HepG2 (cell line): ENCODE data around the gene GLI3. TPM values are rescaled to one million over a fixed set of nuclear protein-coding genes. Genes with fewer than 3 reads are reported as not detected.

Experiments
- ATAC-seq: fragments of 200-7000 bp; cut with Tn5 transposase; 3 replicates; pipeline ENCODE4 v1.9.1; 2020; ENCODE audit warnings: mild to moderate bottlenecking, moderate library complexity
- BruUV-seq: library from RNA; stranded (reverse); fragments of 400-500 nt; replicated peaks from 2 replicates; lab custom pipeline; 2021; lab: Mats Ljungman, UMichigan
- CTCF ChIA-PET: fragments of 300-600 bp; formaldehyde crosslinking; extraction: SDS; loops from one replicate; lab custom pipeline; 2021; ENCODE audit warnings: low total read pairs, inconsistent platforms, low intra/inter-chr PET ratio; lab: Yijun Ruan, JAX
- POLR2A ChIA-PET: fragments of 350-600 bp; sonication (Branson Sonifier 250); formaldehyde crosslinking; loops from one replicate; lab custom pipeline; 2020; ENCODE audit warnings: antibody characterized with exemption, inconsistent platforms; lab: Yijun Ruan, JAX
- DNase-seq: peaks from one replicate; pipeline ENCODE4 v3.0.0-alpha.2; 2015; ENCODE audit warnings: low spot score
- FAIRE-seq: peaks from 3 replicates; lab custom pipeline; 2011; peaks lifted over from hg19 to GRCh38; lab: Jason Lieb, UNC
- H2AFZ ChIP-seq: one replicate; pipeline ENCODE4 v1.6.1; 2011; ENCODE audit warnings: low read length, inconsistent platforms
- H3K27ac ChIP-seq: fragments of 300-600 bp; 3 replicates; pipeline ENCODE4 v1.8.0; 2011; ENCODE audit warnings: mixed run types, mild to moderate bottlenecking, mixed read lengths, low read length, inconsistent platforms; ENCODE audit not compliant: insufficient read depth; ENCODE audit errors: extremely low read length
- H3K27me3 ChIP-seq, 2 experiments: fragments of 200-600 bp in 1 of 2; 2 replicates in 1 of 2; 3 replicates in 1 of 2; pipeline versions ENCODE4 v1.6.0 to v1.8.0; 2011; ENCODE audit warnings: low read length in 2 of 2, mild to moderate bottlenecking in 2 of 2, moderate library complexity in 2 of 2, inconsistent platforms in 1 of 2; ENCODE audit not compliant: insufficient read depth in 2 of 2, control insufficient read depth in 1 of 2
- H3K36me3 ChIP-seq, 2 experiments: fragments of 200-600 bp in 1 of 2; replicated peaks in 1 of 2; 2 replicates in 1 of 2; 3 replicates in 1 of 2; pipeline versions ENCODE4 v1.5.1 to v1.8.0; 2011; ENCODE audit warnings: low read length in 2 of 2, inconsistent platforms in 1 of 2; ENCODE audit not compliant: insufficient read depth in 2 of 2, control insufficient read depth in 1 of 2
- H3K4me1 ChIP-seq: 2 replicates; pipeline ENCODE4 v1.5.1; 2012; ENCODE audit warnings: low read length, inconsistent platforms; ENCODE audit not compliant: insufficient read depth
- H3K4me2 ChIP-seq: 2 replicates; pipeline ENCODE4 v1.6.0; 2011; ENCODE audit warnings: low read depth, low read length, inconsistent platforms
- H3K4me3 ChIP-seq, 3 experiments: fragments of 200-600 bp in 1 of 3; sonication (generic), shearing (Covaris generic) in 1 of 3; replicated peaks in 1 of 3; 2 replicates each; pipeline ENCODE4 v1.5.1; 2011 to 2016; ENCODE audit warnings: low read length in 3 of 3, inconsistent platforms in 2 of 3, low read depth in 2 of 3, mild to moderate bottlenecking in 2 of 3, control low read depth in 1 of 3, mixed read lengths in 1 of 3; ENCODE audit not compliant: insufficient read depth in 1 of 3
- H3K79me2 ChIP-seq: one replicate; pipeline ENCODE4 v1.6.1; 2011; ENCODE audit warnings: low read length, inconsistent platforms; ENCODE audit not compliant: insufficient read depth
- H3K9ac ChIP-seq: 2 replicates; pipeline ENCODE4 v1.6.0; 2011; ENCODE audit warnings: mild to moderate bottlenecking, low read depth, low read length, inconsistent platforms; ENCODE audit not compliant: insufficient read depth
- H3K9me3 ChIP-seq: 2 replicates; pipeline ENCODE4 v1.5.1; 2012; ENCODE audit warnings: mild to moderate bottlenecking, low read length
- H4K20me1 ChIP-seq: 2 replicates; pipeline ENCODE4 v1.6.0; 2011; ENCODE audit warnings: inconsistent platforms, mild to moderate bottlenecking, low read length, moderate library complexity; ENCODE audit not compliant: insufficient read depth
- FIP1L1 ChIP-seq: fragments of 200-400 bp; formaldehyde crosslinking; IDR thresholded peaks from 2 replicates; pipeline ENCODE4 v1.6.1; 2018; ENCODE audit warnings: low read depth, mild to moderate bottlenecking, low read length, moderate library complexity, borderline replicate concordance; ENCODE audit not compliant: insufficient read depth
- FOXO4 ChIP-seq: sonication (generic); formaldehyde crosslinking; conservative IDR thresholded peaks from 2 replicates; pipeline ENCODE4 v1.8.1; 2023; ENCODE audit warnings: missing genetic modification reagents
- GMEB1 ChIP-seq: sonication (generic); formaldehyde crosslinking; IDR thresholded peaks from 2 replicates; pipeline ENCODE4 v1.5.1; 2020; ENCODE audit warnings: missing genetic modification reagents, mild to moderate bottlenecking, borderline replicate concordance
- HINFP ChIP-seq: sonication (generic); formaldehyde crosslinking; IDR thresholded peaks from 2 replicates; pipeline ENCODE4 v1.4.0; 2020; ENCODE audit warnings: low read depth, mild to moderate bottlenecking, missing genetic modification reagents
- NFKBIZ ChIP-seq: IDR thresholded peaks from 2 replicates; pipeline ENCODE4 v1.6.1; 2018; ENCODE audit warnings: missing genetic modification reagents, missing compliant biosample characterization
- NR2C2 ChIP-seq: sonication (generic); formaldehyde crosslinking; IDR thresholded peaks from 2 replicates; pipeline ENCODE4 v1.4.0; 2020; ENCODE audit warnings: missing genetic modification reagents, mild to moderate bottlenecking, moderate library complexity, borderline replicate concordance
- SIX4 ChIP-seq: sonication (generic); formaldehyde crosslinking; IDR thresholded peaks from 2 replicates; pipeline ENCODE4 v1.4.0; 2020; ENCODE audit warnings: missing genetic modification reagents
- SRF ChIP-seq: IDR thresholded peaks from 2 replicates; pipeline ENCODE4 v1.6.1; 2011; ENCODE audit warnings: mild to moderate bottlenecking, low read depth, low read length, moderate library complexity
- STAT6 ChIP-seq: sonication (generic); formaldehyde crosslinking; IDR thresholded peaks from 2 replicates; pipeline ENCODE4 v1.4.0; 2020; ENCODE audit warnings: missing genetic modification reagents, mild to moderate bottlenecking, borderline replicate concordance
- ZNF513 ChIP-seq: sonication (generic); formaldehyde crosslinking; conservative IDR thresholded peaks from 2 replicates; pipeline ENCODE4 v1.5.0; 2020; ENCODE audit warnings: missing genetic modification reagents
- ZNF557 ChIP-seq: sonication (generic); formaldehyde crosslinking; IDR thresholded peaks from 2 replicates; pipeline ENCODE4 v1.4.0; 2020; ENCODE audit warnings: missing genetic modification reagents
- ZNF652 ChIP-seq: IDR thresholded peaks from 2 replicates; pipeline ENCODE4 v1.6.1; 2016; ENCODE audit warnings: low read depth, borderline replicate concordance
- WGBS: methylation state at CpG from one replicate; pipeline ENCODE4 v1.1.6; 2017; ENCODE audit warnings: low lambda C conversion rate; 5-methylcytosine and 5-hydroxymethylcytosine counted together
- in situ Hi-C: cut with HindIII; loops from 2 replicates; pipeline ENCODE4 v1.10.0; 2017; ENCODE audit warnings: low pct_unique_long_range_greater_than_20kb; ENCODE audit not compliant: extremely low pct_ligation_motif_present
- intact Hi-C: fragments of 100-400 bp; cut with micrococcal nuclease; formaldehyde crosslinking; loops from one replicate; pipeline ENCODE4 v1.10.0; 2022; ENCODE audit not compliant: unreplicated experiment
- polyA plus RNA-seq, 8 experiments: library from polyadenylated mRNA; depleted of rRNA in 3 of 8; stranded (reverse) in 7 of 8; unstranded in 1 of 8; fragments of >200 nt; fragmentation: Illumina TruSeq in 4 of 8; extraction: Trizol in 4 of 8; gene quantifications; 2 replicates each; pipeline versions ENCODE4 v1.2.1 to v1.2.3, GENCODE V29; 2011 to 2016; ENCODE audit warnings: low read depth in 4 of 8, missing spikeins in 1 of 8, mixed read lengths in 1 of 8; ENCODE audit not compliant: insufficient read depth in 1 of 8
- total RNA-seq, 5 experiments: library from RNA; depleted of rRNA; stranded (reverse); fragments of >200 nt; fragmentation: Illumina TruSeq; extraction: Trizol; gene quantifications; 2 replicates each; pipeline ENCODE4 v1.2.3, GENCODE V29; 2016; ENCODE audit warnings: low read depth in 1 of 5

Gene GLI3
- total and polyA plus RNA-seq, 2 of the 13 experiments (the other 11 are each of a cell fraction or from before 2014, with no cell fraction given), result not detected

- Histone ChIP-seq H2AFZ (no peak overlapping the region), H3K79me2 (no peaks in the 10 kb centered on the region), H3K9me3 (no peaks in the 10 kb centered on the region), H3K4me3 (no peak overlapping the region), H3K27me3 (peaks cover 6 to 45% of the 10 kb centered on the region in 2 experiments; a peak in 3 of 5 replicates), H4K20me1 (no peaks in the 10 kb centered on the region), H3K4me1 (peaks cover 9% of the 10 kb centered on the region), H3K4me2 (no peak overlapping the region), H3K36me3 (no peaks in the 10 kb centered on the region), H3K27ac (no peak overlapping the region), H3K9ac (no peak overlapping the region)
- intact Hi-C loops (no loop called here), in situ Hi-C loops (no loop called here)
- WGBS, result 17% methylated on average over 8 of the region's 8 CpGs
- ATAC-seq (no peak), FAIRE-seq (no peak), DNase-seq (no peak)
- ChIA-PET CTCF (no interaction called here), POLR2A (no interaction called here)
- no TSS peak for BruUV-seq
- no peak for TF ChIP-seq FIP1L1
- TF ChIP-seq SRF, result no peak
- TF ChIP-seq STAT6 (CRISPR knock-in tag), result no peak
- TF ChIP-seq ZNF513 (CRISPR knock-in tag), result no peak
- TF ChIP-seq SIX4 (CRISPR knock-in tag), result no peak
- no peak for TF ChIP-seq ZNF652 (CRISPR knock-in tag)
- no peak for TF ChIP-seq GMEB1 (CRISPR knock-in tag)
- TF ChIP-seq NR2C2 (CRISPR knock-in tag), result no peak
- TF ChIP-seq FOXO4 (CRISPR knock-in tag), result no peak
- TF ChIP-seq NFKBIZ (CRISPR knock-in tag), result no peak
- no peak for TF ChIP-seq HINFP (CRISPR knock-in tag)
- TF ChIP-seq ZNF557 (CRISPR knock-in tag), result no peak
Measured at GRCh38 chr7:42096268-42096667, 140.7 kb downstream of the GLI3 start.
